Activated T-helper 17 cell treated with anti-CD3 and anti-CD28 coated beads, Interleukin-2, amount 50 U/mL, for 72 hours (primary cell): Measurements from ENCODE around the gene PGM5. TPM values are rescaled to one million over a fixed set of nuclear protein-coding genes. Genes with fewer than 3 reads are reported as not detected.
"Not testable (repeated sequence)": the region's sequence is repeated elsewhere in the genome, so short reads cannot be mapped to it uniquely, and the experiment has no call there.

Experiments used
- ATAC-seq: fragments of 150-1000 bp; cut with Tn5 transposase; replicated peaks from 2 replicates; pipeline ENCODE4 v1.10.0; 2021; ENCODE audit warnings: mild to moderate bottlenecking, moderate library complexity
- H3K27ac Mint-ChIP-seq: one replicate; pipeline ENCODE4 v1.8.0; 2022; ENCODE audit warnings: mixed read lengths
- H3K27me3 Mint-ChIP-seq: one replicate; pipeline ENCODE4 v1.8.0; 2022; ENCODE audit warnings: mixed read lengths
- H3K36me3 Mint-ChIP-seq: one replicate; pipeline ENCODE4 v1.8.0; 2022; ENCODE audit warnings: low read depth, mild to moderate bottlenecking, mixed read lengths
- H3K4me1 Mint-ChIP-seq: one replicate; pipeline ENCODE4 v1.8.0; 2022; ENCODE audit warnings: mixed read lengths
- H3K4me3 Mint-ChIP-seq: one replicate; pipeline ENCODE4 v1.8.0; 2022; ENCODE audit warnings: mild to moderate bottlenecking, mixed read lengths
- H3K9me3 Mint-ChIP-seq: one replicate; pipeline ENCODE4 v1.8.0; 2022; ENCODE audit warnings: mixed read lengths
- total RNA-seq, 2 donors: library from RNA; stranded (reverse); gene quantifications; one replicate each; pipeline ENCODE4 v1.2.3, GENCODE V29; 2022

Gene PGM5
- total RNA-seq, 2 donors from 2014 or later = not detected

GRCh38 chr9:68343992-68344391 is 12.4 kb upstream of the PGM5 start:
- not testable (repeated sequence) for ATAC-seq, H3K4me3 Mint-ChIP-seq, H3K9me3 Mint-ChIP-seq, H3K27ac Mint-ChIP-seq, H3K27me3 Mint-ChIP-seq, H3K4me1 Mint-ChIP-seq, H3K36me3 Mint-ChIP-seq

GRCh38 chr9:68351689-68352088 is 4.7 kb upstream of the PGM5 start:
- H3K9me3 Mint-ChIP-seq, H3K4me1 Mint-ChIP-seq, H3K27me3 Mint-ChIP-seq, H3K27ac Mint-ChIP-seq, H3K4me3 Mint-ChIP-seq, H3K36me3 Mint-ChIP-seq, ATAC-seq: not testable (repeated sequence)

GRCh38 chr9:68355993-68356379 is 425 bp upstream of the PGM5 start:
- not testable (repeated sequence) for H3K4me1 Mint-ChIP-seq, H3K27ac Mint-ChIP-seq, H3K9me3 Mint-ChIP-seq, H3K36me3 Mint-ChIP-seq, ATAC-seq
- peak overlapping the region; percentile 43 for H3K4me3 Mint-ChIP-seq
- peaks cover 16% of the 10 kb centered on the region for H3K27me3 Mint-ChIP-seq

- H3K27ac Mint-ChIP-seq, ATAC-seq, H3K4me1 Mint-ChIP-seq, H3K9me3 Mint-ChIP-seq, H3K36me3 Mint-ChIP-seq, H3K4me3 Mint-ChIP-seq: not testable (repeated sequence)
- H3K27me3 Mint-ChIP-seq = peaks cover 16% of the 10 kb centered on the region
These were observed 806 bp downstream of the PGM5 start for GRCh38 chr9:68357119-68357714.

GRCh38 chr9:68366933-68367547 is 10.6 kb downstream of the PGM5 start:
- not testable (repeated sequence) for H3K9me3 Mint-ChIP-seq, H3K4me1 Mint-ChIP-seq, H3K27ac Mint-ChIP-seq, H3K36me3 Mint-ChIP-seq, H3K27me3 Mint-ChIP-seq
- peak; percentile 80 for ATAC-seq
- H3K4me3 Mint-ChIP-seq = peak overlapping the region; percentile 18

GRCh38 chr9:68375789-68376188 is 19.4 kb downstream of the PGM5 start:
- H3K27ac Mint-ChIP-seq, H3K4me3 Mint-ChIP-seq, H3K36me3 Mint-ChIP-seq, H3K4me1 Mint-ChIP-seq, H3K9me3 Mint-ChIP-seq, ATAC-seq: not testable (repeated sequence)
- peaks cover 12% of the 10 kb centered on the region for H3K27me3 Mint-ChIP-seq

GRCh38 chr9:68377723-68378122 is 21.3 kb downstream of the PGM5 start:
- H3K36me3 Mint-ChIP-seq, ATAC-seq, H3K4me3 Mint-ChIP-seq, H3K4me1 Mint-ChIP-seq, H3K9me3 Mint-ChIP-seq, H3K27ac Mint-ChIP-seq: not testable (repeated sequence)
- H3K27me3 Mint-ChIP-seq = peaks cover 12% of the 10 kb centered on the region

- not testable (repeated sequence) for H3K36me3 Mint-ChIP-seq, H3K27ac Mint-ChIP-seq, H3K4me3 Mint-ChIP-seq, H3K4me1 Mint-ChIP-seq, H3K9me3 Mint-ChIP-seq, H3K27me3 Mint-ChIP-seq, ATAC-seq
These were observed 27.5 kb downstream of the PGM5 start for GRCh38 chr9:68383894-68384293.

GRCh38 chr9:68389558-68389957 is 33.1 kb downstream of the PGM5 start:
- not testable (repeated sequence) for ATAC-seq, H3K27me3 Mint-ChIP-seq, H3K36me3 Mint-ChIP-seq, H3K9me3 Mint-ChIP-seq, H3K27ac Mint-ChIP-seq, H3K4me3 Mint-ChIP-seq, H3K4me1 Mint-ChIP-seq

GRCh38 chr9:68390737-68391136 is 34.3 kb downstream of the PGM5 start:
- not testable (repeated sequence) for H3K4me1 Mint-ChIP-seq, H3K4me3 Mint-ChIP-seq, H3K27me3 Mint-ChIP-seq, ATAC-seq, H3K9me3 Mint-ChIP-seq, H3K36me3 Mint-ChIP-seq, H3K27ac Mint-ChIP-seq

GRCh38 chr9:68396411-68397094 is 40.1 kb downstream of the PGM5 start:
- ATAC-seq, H3K27ac Mint-ChIP-seq, H3K4me1 Mint-ChIP-seq, H3K27me3 Mint-ChIP-seq, H3K36me3 Mint-ChIP-seq, H3K4me3 Mint-ChIP-seq, H3K9me3 Mint-ChIP-seq: not testable (repeated sequence)

GRCh38 chr9:68397095-68397423 is 40.6 kb downstream of the PGM5 start:
- ATAC-seq, H3K9me3 Mint-ChIP-seq, H3K27me3 Mint-ChIP-seq, H3K4me3 Mint-ChIP-seq, H3K27ac Mint-ChIP-seq, H3K4me1 Mint-ChIP-seq, H3K36me3 Mint-ChIP-seq: not testable (repeated sequence)

- not testable (repeated sequence) for H3K4me1 Mint-ChIP-seq, H3K4me3 Mint-ChIP-seq, H3K9me3 Mint-ChIP-seq, ATAC-seq, H3K27ac Mint-ChIP-seq, H3K36me3 Mint-ChIP-seq, H3K27me3 Mint-ChIP-seq
These were observed 41.4 kb downstream of the PGM5 start for GRCh38 chr9:68397796-68398195.

GRCh38 chr9:68398324-68398723 is 41.9 kb downstream of the PGM5 start:
- ATAC-seq, H3K27me3 Mint-ChIP-seq, H3K4me3 Mint-ChIP-seq: not testable (repeated sequence)

GRCh38 chr9:68404421-68405185 is 48.2 kb downstream of the PGM5 start:
- not testable (repeated sequence) for H3K4me3 Mint-ChIP-seq, ATAC-seq, H3K9me3 Mint-ChIP-seq, H3K4me1 Mint-ChIP-seq, H3K27ac Mint-ChIP-seq, H3K36me3 Mint-ChIP-seq, H3K27me3 Mint-ChIP-seq

More at GRCh38 chr9:68398324-68398723, 41.9 kb downstream of the PGM5 start:
- H3K27ac Mint-ChIP-seq, H3K9me3 Mint-ChIP-seq, H3K36me3 Mint-ChIP-seq, H3K4me1 Mint-ChIP-seq: not testable (repeated sequence)
